Mucosa of gallbladder (tissue), 1 donor: ENCODE results near the gene KMT2C. TPM values are rescaled to one million over a fixed set of nuclear protein-coding genes. Genes with fewer than 3 reads are reported as not detected.
"Not testable (repeated sequence)": the region's sequence is repeated elsewhere in the genome, so short reads cannot be mapped to it uniquely, and the experiment has no call there.

Experiments used
- DNase-seq: peaks from one replicate; pipeline ENCODE4 v3.0.0-alpha.2; 2020; ENCODE audit warnings: low spot score
- total RNA-seq: library from RNA; stranded (reverse); gene quantifications from one replicate; pipeline ENCODE4 v1.2.1, GENCODE V29; 2021
- donor health status: DM: no; HTN: no; CAD: no.

KMT2C gene
- total RNA-seq, 1 donor from 2014 or later = 85.0 TPM

- no peak for DNase-seq
Measured at GRCh38 chr7:152313217-152313616, 122.6 kb downstream of the KMT2C start.

- DNase-seq = no peak
Measured at GRCh38 chr7:152312316-152312715, 123.5 kb downstream of the KMT2C start.

GRCh38 chr7:152307902-152308301 is 127.9 kb downstream of the KMT2C start:
- DNase-seq = no peak

GRCh38 chr7:152299542-152300143 is 136.2 kb downstream of the KMT2C start:
- not testable (repeated sequence) for DNase-seq

GRCh38 chr7:152292897-152293296 is 142.9 kb downstream of the KMT2C start:
- DNase-seq = no peak

- DNase-seq = not testable (repeated sequence)
Measured at GRCh38 chr7:152286972-152287371, 148.8 kb downstream of the KMT2C start.

- DNase-seq = not testable (repeated sequence)
Measured at GRCh38 chr7:152286219-152286618, 149.6 kb downstream of the KMT2C start.

GRCh38 chr7:152284998-152285397 is 150.8 kb downstream of the KMT2C start:
- not testable (repeated sequence) for DNase-seq

GRCh38 chr7:152277687-152278086 is 158.1 kb downstream of the KMT2C start:
- not testable (repeated sequence) for DNase-seq

- DNase-seq = not testable (repeated sequence)
Measured at GRCh38 chr7:152270427-152270826, 165.4 kb downstream of the KMT2C start.

GRCh38 chr7:152266859-152267258 is 168.9 kb downstream of the KMT2C start:
- not testable (repeated sequence) for DNase-seq

- not testable (repeated sequence) for DNase-seq
Measured at GRCh38 chr7:152264915-152265314, 170.9 kb downstream of the KMT2C start.

- not testable (repeated sequence) for DNase-seq
Measured at GRCh38 chr7:152262146-152262545, 173.7 kb downstream of the KMT2C start.

- DNase-seq = not testable (repeated sequence)
Measured at GRCh38 chr7:152259645-152260044, 176.2 kb downstream of the KMT2C start.

- not testable (repeated sequence) for DNase-seq
Measured at GRCh38 chr7:152247851-152248250, 188.0 kb downstream of the KMT2C start.

GRCh38 chr7:152245417-152245816 is 190.4 kb downstream of the KMT2C start:
- not testable (repeated sequence) for DNase-seq

GRCh38 chr7:152243464-152243863 is 192.3 kb downstream of the KMT2C start:
- DNase-seq = not testable (repeated sequence)

- not testable (repeated sequence) for DNase-seq
Measured at GRCh38 chr7:152241301-152241700, 194.5 kb downstream of the KMT2C start.

GRCh38 chr7:152236306-152236705 is 199.5 kb downstream of the KMT2C start:
- not testable (repeated sequence) for DNase-seq

GRCh38 chr7:152234421-152234820 is 201.4 kb downstream of the KMT2C start:
- DNase-seq = not testable (repeated sequence)

- DNase-seq = no peak
Measured at GRCh38 chr7:152231089-152231488, 204.7 kb downstream of the KMT2C start.

- not testable (repeated sequence) for DNase-seq
Measured at GRCh38 chr7:152219556-152219955, 216.2 kb downstream of the KMT2C start.

- DNase-seq = not testable (repeated sequence)
Measured at GRCh38 chr7:152208766-152209165, 227.0 kb downstream of the KMT2C start.

- DNase-seq = not testable (repeated sequence)
Measured at GRCh38 chr7:152204417-152204816, 231.4 kb downstream of the KMT2C start.
